Hematopoietic multipotent progenitor cell treated with erythropoietin and hydrocortisone succinate and interleukin-3 and kit ligand, for 6 days (in vitro differentiated cells): ENCODE measurements around the gene SLC44A1.
"Not testable (repeated sequence)": the region's sequence is repeated elsewhere in the genome, so short reads cannot be mapped to it uniquely, and the experiment has no call there.

Source experiments
- DNase-seq: peaks from one replicate; pipeline ENCODE4 v3.0.0-alpha.2; 2015

Gene SLC44A1

GRCh38 chr9:105243015-105243686 is 1.3 kb upstream of the SLC44A1 start:
- peak; percentile 37 for DNase-seq

- no peak for DNase-seq
These were observed 230 bp downstream of the SLC44A1 start for GRCh38 chr9:105244734-105245028.

- peak; percentile 55 for DNase-seq
These were observed 809 bp downstream of the SLC44A1 start for GRCh38 chr9:105245029-105245890.

GRCh38 chr9:105245891-105246161 is 1.4 kb downstream of the SLC44A1 start:
- no peak for DNase-seq

GRCh38 chr9:105246656-105247173 is 2.3 kb downstream of the SLC44A1 start:
- DNase-seq = peak; percentile 27

- DNase-seq = no peak
These were observed 4.2 kb downstream of the SLC44A1 start for GRCh38 chr9:105248691-105249090.

- DNase-seq = no peak
These were observed 6.7 kb downstream of the SLC44A1 start for GRCh38 chr9:105251133-105251532.

- DNase-seq = no peak
These were observed 7.4 kb downstream of the SLC44A1 start for GRCh38 chr9:105251733-105252404.

GRCh38 chr9:105252405-105252756 is 7.9 kb downstream of the SLC44A1 start:
- no peak for DNase-seq

- no peak for DNase-seq
These were observed 9.8 kb downstream of the SLC44A1 start for GRCh38 chr9:105254226-105254625.

- DNase-seq = no peak
These were observed 11.0 kb downstream of the SLC44A1 start for GRCh38 chr9:105255421-105255820.

GRCh38 chr9:105256569-105256968 is 12.1 kb downstream of the SLC44A1 start:
- DNase-seq = not testable (repeated sequence)

GRCh38 chr9:105257809-105258208 is 13.4 kb downstream of the SLC44A1 start:
- DNase-seq = no peak

GRCh38 chr9:105258225-105258737 is 13.8 kb downstream of the SLC44A1 start:
- no peak for DNase-seq

- no peak for DNase-seq
These were observed 14.8 kb downstream of the SLC44A1 start for GRCh38 chr9:105259274-105259673.

- DNase-seq = no peak
These were observed 15.5 kb downstream of the SLC44A1 start for GRCh38 chr9:105259731-105260612.

GRCh38 chr9:105262497-105262896 is 18.0 kb downstream of the SLC44A1 start:
- DNase-seq = no peak

- no peak for DNase-seq
These were observed 19.9 kb downstream of the SLC44A1 start for GRCh38 chr9:105264380-105264779.

- DNase-seq = not testable (repeated sequence)
These were observed 23.8 kb downstream of the SLC44A1 start for GRCh38 chr9:105268254-105268653.

GRCh38 chr9:105269593-105269992 is 25.1 kb downstream of the SLC44A1 start:
- no peak for DNase-seq

GRCh38 chr9:105270711-105271110 is 26.3 kb downstream of the SLC44A1 start:
- DNase-seq = no peak

GRCh38 chr9:105273731-105274130 is 29.3 kb downstream of the SLC44A1 start:
- no peak for DNase-seq

GRCh38 chr9:105275111-105275510 is 30.7 kb downstream of the SLC44A1 start:
- DNase-seq = no peak
